Nephron progenitor cell (in vitro differentiated cells): Measurements from ENCODE around the gene NXN.

Experiments
- DNase-seq: peaks from one replicate; pipeline ENCODE4 v3.0.0; 2021
- H3K27ac Mint-ChIP-seq: 2 replicates; pipeline ENCODE4 v1.8.0; 2021; ENCODE audit warnings: mild to moderate bottlenecking, moderate library complexity, mixed read lengths
- H3K27me3 Mint-ChIP-seq: 2 replicates; pipeline ENCODE4 v1.8.0; 2021; ENCODE audit warnings: mild to moderate bottlenecking, low read depth, mixed read lengths; ENCODE audit not compliant: poor library complexity
- H3K36me3 Mint-ChIP-seq: 2 replicates; pipeline ENCODE4 v1.8.0; 2021; ENCODE audit warnings: low read depth, mixed read lengths
- H3K4me1 Mint-ChIP-seq: 2 replicates; pipeline ENCODE4 v1.8.0; 2021; ENCODE audit warnings: mixed read lengths
- H3K4me3 Mint-ChIP-seq: 2 replicates; pipeline ENCODE4 v1.8.0; 2021; ENCODE audit warnings: mild to moderate bottlenecking, moderate library complexity, mixed read lengths
- H3K9me3 Mint-ChIP-seq: 2 replicates; pipeline ENCODE4 v1.8.0; 2021; ENCODE audit warnings: mild to moderate bottlenecking, moderate library complexity, mixed read lengths
- CTCF ChIP-seq: fragments of 200-600 bp; sonication (generic); IDR thresholded peaks from 2 replicates; pipeline ENCODE4 v1.5.0; 2021; ENCODE audit warnings: antibody characterized with exemption

NXN gene

DNA sequence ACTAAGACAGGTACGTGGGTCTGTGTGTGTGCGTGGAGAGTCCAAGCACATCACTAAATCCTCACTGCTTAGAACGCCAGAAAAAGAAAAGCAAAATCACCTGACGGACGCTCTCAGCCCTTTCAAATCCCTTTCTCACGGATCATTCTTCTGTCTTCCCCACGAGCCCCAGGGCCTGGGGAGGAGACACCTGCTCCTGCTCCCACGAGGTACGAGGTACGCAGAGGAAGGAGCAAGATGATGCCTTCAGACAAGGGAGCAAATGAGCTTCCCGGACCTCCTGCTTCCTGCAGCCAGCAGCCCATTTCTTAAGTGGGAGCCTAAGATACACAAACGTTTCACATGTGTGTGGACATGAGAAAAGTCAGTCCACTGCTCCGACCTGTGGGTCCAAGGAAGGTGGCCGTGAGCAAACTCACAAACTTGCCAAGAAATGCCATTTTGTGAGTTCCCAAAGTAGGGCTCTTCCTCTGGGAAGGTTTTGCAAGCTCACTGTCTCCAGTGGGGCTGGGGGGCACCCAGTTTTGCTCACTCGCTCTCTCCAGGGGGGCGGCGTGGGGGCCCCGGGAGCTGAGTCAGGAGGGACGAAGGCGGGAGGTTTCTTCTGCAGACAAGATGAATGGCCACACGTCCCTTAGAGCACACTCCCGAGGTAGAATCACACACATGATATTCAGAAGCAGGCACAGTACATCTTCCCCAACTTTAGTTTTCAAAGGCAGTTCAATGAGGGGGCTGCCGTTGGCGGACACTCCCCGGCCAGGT, 129.3 kb downstream of the NXN start:
- DNase-seq, result no peak
- Mint-ChIP-seq H3K4me3 (peak overlapping the region; percentile 22), H3K4me1 (peaks cover 75% of the 10 kb centered on the region), H3K9me3 (no peaks in the 10 kb centered on the region), H3K27me3 (peaks cover 3% of the 10 kb centered on the region), H3K36me3 (peaks cover 15% of the 10 kb centered on the region), H3K27ac (peak overlapping the region; percentile 94)
- no peak for TF ChIP-seq CTCF

DNA sequence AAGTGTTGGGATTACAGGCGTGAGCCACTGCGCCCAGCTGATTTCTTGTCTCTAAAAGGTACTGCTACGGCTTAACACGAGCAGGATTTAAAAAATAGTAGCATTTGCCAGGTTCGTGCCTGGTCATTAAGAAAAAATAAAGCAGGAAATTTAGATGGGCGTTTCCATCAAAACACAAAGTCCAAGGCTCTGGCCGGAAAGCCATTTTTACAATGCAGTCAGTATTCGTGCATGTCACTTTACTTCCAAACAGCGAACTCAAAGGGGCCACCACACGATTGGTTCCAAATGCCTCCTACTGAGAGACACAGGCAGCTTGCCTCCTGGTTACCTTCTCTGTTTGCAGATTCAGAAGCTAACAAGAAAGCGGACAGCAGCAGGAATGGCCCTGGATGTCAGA, 131.2 kb downstream of the NXN start:
- Mint-ChIP-seq H3K4me3 (no peak overlapping the region), H3K36me3 (peaks cover 17% of the 10 kb centered on the region), H3K27me3 (peaks cover 3% of the 10 kb centered on the region), H3K9me3 (no peaks in the 10 kb centered on the region), H3K27ac (peak overlapping the region; percentile 82), H3K4me1 (peaks cover 83% of the 10 kb centered on the region)
- no peak for TF ChIP-seq CTCF
- no peak for DNase-seq

GRCh38 chr17:846901-847843, 132.4 kb downstream of the NXN start:
- TF ChIP-seq CTCF, result no peak
- DNase-seq, result no peak
- Mint-ChIP-seq H3K9me3 (peaks cover 5% of the 10 kb centered on the region), H3K27me3 (peaks cover 3% of the 10 kb centered on the region), H3K4me3 (peak overlapping the region; percentile 27), H3K4me1 (peaks cover 84% of the 10 kb centered on the region), H3K36me3 (peaks cover 28% of the 10 kb centered on the region), H3K27ac (peak overlapping the region; percentile 82)

DNA sequence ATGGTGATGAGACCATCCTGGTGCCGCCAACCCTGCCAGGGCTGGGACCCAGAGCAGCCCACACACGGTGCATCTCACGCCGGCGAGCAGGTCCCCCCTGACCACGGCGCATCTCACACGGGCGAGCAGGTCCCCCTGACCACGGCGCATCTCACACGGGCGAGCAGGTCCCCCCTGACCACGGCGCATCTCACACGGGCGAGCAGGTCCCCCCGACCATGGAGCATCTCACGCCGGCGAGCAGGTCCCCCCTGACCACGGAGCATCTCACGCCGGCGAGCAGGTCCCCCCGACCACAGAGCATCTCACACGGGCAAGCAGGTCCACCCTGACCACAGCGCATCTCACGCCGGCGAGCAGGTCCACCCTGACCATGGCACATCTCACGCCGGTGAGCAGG, 138.3 kb downstream of the NXN start:
- peaks cover 60% of the 10 kb centered on the region for H3K36me3 Mint-ChIP-seq
- H3K4me3 Mint-ChIP-seq, result no peak overlapping the region
- H3K4me1 Mint-ChIP-seq, result peaks cover 39% of the 10 kb centered on the region
- H3K27ac Mint-ChIP-seq, result no peak overlapping the region
- H3K9me3 Mint-ChIP-seq, result peaks cover 16% of the 10 kb centered on the region
- no peaks in the 10 kb centered on the region for H3K27me3 Mint-ChIP-seq
- TF ChIP-seq CTCF, result no peak
- DNase-seq, result no peak

DNA sequence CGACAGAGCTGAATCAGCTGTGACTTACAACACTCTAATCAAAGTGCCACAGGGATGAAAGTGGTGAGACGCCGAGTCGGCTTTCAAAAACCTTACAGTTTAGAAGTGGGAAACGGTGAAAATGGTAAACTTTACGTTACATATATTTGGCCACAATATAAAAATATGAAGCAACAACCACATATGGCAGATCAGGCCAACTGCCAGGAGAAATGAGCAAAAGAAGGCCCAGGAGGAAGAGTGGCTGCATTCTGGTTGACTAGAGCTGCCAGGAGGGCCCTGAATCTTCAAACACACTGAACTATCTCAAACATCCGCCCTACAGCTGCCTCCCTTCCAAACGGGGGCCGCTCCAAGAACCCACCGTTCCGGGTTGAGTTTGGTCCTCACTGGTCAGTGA, 141.1 kb downstream of the NXN start:
- peak overlapping the region; percentile 48 for H3K27ac Mint-ChIP-seq
- no peaks in the 10 kb centered on the region for H3K27me3 Mint-ChIP-seq
- H3K4me3 Mint-ChIP-seq, result no peak overlapping the region
- peaks cover 66% of the 10 kb centered on the region for H3K36me3 Mint-ChIP-seq
- no peak for DNase-seq
- no peak for TF ChIP-seq CTCF
- H3K9me3 Mint-ChIP-seq, result peaks cover 34% of the 10 kb centered on the region
- peaks cover 29% of the 10 kb centered on the region for H3K4me1 Mint-ChIP-seq
